Measurements from ENCODE around the gene ABCC1. TPM values are rescaled to one million over a fixed set of nuclear protein-coding genes. Genes with fewer than 3 reads are reported as not detected.

ABCC1 gene
- total and polyA plus RNA-seq, 12 donors, result 12.4 to 38.8 (median 28.0) TPM

GRCh38 chr16:16041196-16041892 is 91.9 kb downstream of the ABCC1 start:
- DNase-seq, result no peak
- Histone ChIP-seq H3K27ac (no peak overlapping the region), H3K4me3 (no peak overlapping the region), H3K27me3 (no peaks in the 10 kb centered on the region), H3K9me3 (replicated peaks in 1 of 3) (no peaks in the 10 kb centered on the region), H3K36me3 (replicated peaks in 1 of 2) (peaks cover 0 to 48% of the 10 kb centered on the region in 2 donors), H3K4me1 (replicated peaks in 1 of 2) (no peaks in the 10 kb centered on the region)
- intact Hi-C loops (cut with DNase I), result no loop called here
- TF ChIP-seq POLR2A (IDR thresholded peaks at IDR 0.05) (no peak), CTCF (IDR thresholded peaks at IDR 0.05) (no peak)
- WGBS, 4 donors, result 86 to 100% (median 95%) methylated on average over 8 to 10 of the region's 10 CpGs

- intact Hi-C loops (cut with DNase I), result no loop called here
- DNase-seq, result peak in 4 of 7 donors; percentile 37 to 71 (median 46)
- WGBS, 4 donors, result 89 to 100% (median 97%) methylated on average over 2 of the region's 2 CpGs
- H3K27ac ChIP-seq, result no peak overlapping the region
- H3K9me3 ChIP-seq (replicated peaks in 1 of 3), result no peaks in the 10 kb centered on the region
- peaks cover 0 to 48% of the 10 kb centered on the region in 2 donors for H3K36me3 ChIP-seq (replicated peaks in 1 of 2)
- no peaks in the 10 kb centered on the region for H3K27me3 ChIP-seq
- TF ChIP-seq POLR2A (IDR thresholded peaks at IDR 0.05) (no peak), CTCF (IDR thresholded peaks at IDR 0.05) (no peak)
- no peak overlapping the region for H3K4me3 ChIP-seq
- H3K4me1 ChIP-seq (replicated peaks in 1 of 2), result no peaks in the 10 kb centered on the region
Observed at GRCh38 chr16:16042076-16042475, 92.7 kb downstream of the ABCC1 start.

GRCh38 chr16:16045296-16045695 is 95.9 kb downstream of the ABCC1 start:
- no peak overlapping the region for H3K4me3 ChIP-seq
- intact Hi-C loops (cut with DNase I), result no loop called here
- H3K27ac ChIP-seq, result no peak overlapping the region
- H3K27me3 ChIP-seq, result no peaks in the 10 kb centered on the region
- 49 to 59% (median 55%) methylated on average over 2 of the region's 2 CpGs for WGBS, 4 donors
- no peaks in the 10 kb centered on the region for H3K9me3 ChIP-seq (replicated peaks in 1 of 3)
- H3K36me3 ChIP-seq (replicated peaks in 1 of 2), result peaks cover 0 to 50% of the 10 kb centered on the region in 2 donors
- no peaks in the 10 kb centered on the region for H3K4me1 ChIP-seq (replicated peaks in 1 of 2)
- DNase-seq, result no peak
- TF ChIP-seq CTCF (IDR thresholded peaks at IDR 0.05), result no peak
- no peak for TF ChIP-seq POLR2A (IDR thresholded peaks at IDR 0.05)

- no peak for DNase-seq
- Histone ChIP-seq H3K36me3 (replicated peaks in 1 of 2) (peaks cover 0 to 50% of the 10 kb centered on the region in 2 donors), H3K4me1 (replicated peaks in 1 of 2) (no peaks in the 10 kb centered on the region), H3K9me3 (replicated peaks in 1 of 3) (no peaks in the 10 kb centered on the region), H3K4me3 (no peak overlapping the region), H3K27ac (no peak overlapping the region), H3K27me3 (no peaks in the 10 kb centered on the region)
- TF ChIP-seq POLR2A (IDR thresholded peaks at IDR 0.05), result no peak
- WGBS, 4 donors, result 83 to 94% (median 90%) methylated on average over 8 to 12 of the region's 12 CpGs
- intact Hi-C loops (cut with DNase I), result no loop called here
Observed at GRCh38 chr16:16045879-16046278, 96.5 kb downstream of the ABCC1 start.

GRCh38 chr16:16047761-16048160 is 98.3 kb downstream of the ABCC1 start:
- Histone ChIP-seq H3K9me3 (replicated peaks in 1 of 3) (no peaks in the 10 kb centered on the region), H3K4me3 (no peak overlapping the region), H3K36me3 (replicated peaks in 1 of 2) (peaks cover 0 to 50% of the 10 kb centered on the region in 2 donors), H3K4me1 (replicated peaks in 1 of 2) (no peaks in the 10 kb centered on the region), H3K27ac (no peak overlapping the region), H3K27me3 (no peaks in the 10 kb centered on the region)
- intact Hi-C loops (cut with DNase I), result no loop called here
- WGBS, 4 donors, result 47 to 94% (median 61%) methylated on average over 6 to 11 of the region's 11 CpGs
- TF ChIP-seq POLR2A (IDR thresholded peaks at IDR 0.05) (no peak), CTCF (IDR thresholded peaks at IDR 0.05) (no peak)
- peak in 6 of 7 donors; percentile 34 to 68 (median 58) for DNase-seq

All from adrenal gland (tissue), 12 donors.